Activated CD4-positive, alpha-beta memory T cell treated with anti-CD3 and anti-CD28 coated beads for 36 hours (primary cell): ENCODE data around the gene AFF1. TPM values are rescaled to one million over a fixed set of nuclear protein-coding genes. Genes with fewer than 3 reads are reported as not detected.

Experiments used
- CTCF ChIA-PET: fragments of 350-600 bp; sonication (Branson Sonifier 250); formaldehyde crosslinking; loops from one replicate; lab custom pipeline; 2021; ENCODE audit warnings: antibody characterized with exemption, inconsistent platforms; lab: Charles Lee
- POLR2A ChIA-PET: fragments of 350-600 bp; sonication (Branson Sonifier 250); formaldehyde crosslinking; loops from one replicate; lab custom pipeline; 2021; ENCODE audit warnings: antibody characterized with exemption; lab: Charles Lee
- DNase-seq: peaks from one replicate; pipeline ENCODE4 v3.0.0-alpha.2; 2020
- H3K27ac Mint-ChIP-seq: one replicate; pipeline ENCODE4 v1.8.0; 2021; ENCODE audit warnings: mixed read lengths
- H3K27me3 Mint-ChIP-seq: one replicate; pipeline ENCODE4 v1.8.0; 2021; ENCODE audit warnings: mixed read lengths
- H3K36me3 Mint-ChIP-seq: one replicate; pipeline ENCODE4 v1.8.0; 2021; ENCODE audit warnings: mixed read lengths
- H3K4me1 Mint-ChIP-seq: one replicate; pipeline ENCODE4 v1.8.0; 2021; ENCODE audit warnings: low read depth, mixed read lengths
- H3K4me3 Mint-ChIP-seq: one replicate; pipeline ENCODE4 v1.8.0; 2021; ENCODE audit warnings: mild to moderate bottlenecking, mixed read lengths
- H3K9me3 Mint-ChIP-seq: one replicate; pipeline ENCODE4 v1.8.0; 2021; ENCODE audit warnings: mixed read lengths
- intact Hi-C: fragments of 100-400 bp; cut with micrococcal nuclease; formaldehyde crosslinking; loops from one replicate; pipeline ENCODE4 v1.15.1; 2023
- total RNA-seq, 2 experiments: library from RNA; stranded (reverse); gene quantifications; one replicate each; pipeline ENCODE4 v1.2.3, GENCODE V29; 2021

Gene AFF1
- total RNA-seq, 2 experiments from 2014 or later = 46.1 to 50.8 TPM

GRCh38 chr4:87093443-87094123, 158.8 kb downstream of the AFF1 start:
- DNase-seq = peak; percentile 50
- Mint-ChIP-seq H3K27me3 (no peaks in the 10 kb centered on the region), H3K4me1 (peaks cover 50% of the 10 kb centered on the region), H3K36me3 (peaks cover 5% of the 10 kb centered on the region), H3K27ac (peak overlapping the region; percentile 71), H3K4me3 (no peak overlapping the region), H3K9me3 (no peaks in the 10 kb centered on the region)
- ChIA-PET POLR2A (interaction anchor here (0.8 to 2.0 kb wide), 5 partner anchors 24 to 171 kb away, joined by 3 to 12 read pairs (median 3); partner anchors contain the start of gene AFF1), CTCF (interaction anchor here (0.6 to 7.6 kb wide), 24 partner anchors 9 to 571 kb away, joined by 3 to 176 read pairs (median 4); partner anchors contain the start of gene AFF1)
- intact Hi-C loops = loop anchor here (1.0 kb wide), 8 partner anchors 10 to 171 kb away; no protein-coding TSS in a partner anchor

- H3K27ac Mint-ChIP-seq = peak overlapping the region; percentile 64
- peak; percentile 42 for DNase-seq
- peaks cover 69% of the 10 kb centered on the region for H3K4me1 Mint-ChIP-seq
- ChIA-PET POLR2A (interaction anchor here (1.2 to 1.5 kb wide), 3 partner anchors 23 to 90 kb away, joined by 4 to 10 read pairs (median 9); no protein-coding TSS in a partner anchor), CTCF (interaction anchor here (1.0 to 3.7 kb wide), 4 partner anchors 39 to 175 kb away, joined by 3 to 39 read pairs (median 4); partner anchors contain the start of gene AFF1)
- H3K36me3 Mint-ChIP-seq = peaks cover 14% of the 10 kb centered on the region
- no peak overlapping the region for H3K4me3 Mint-ChIP-seq
- no peaks in the 10 kb centered on the region for H3K9me3 Mint-ChIP-seq
- intact Hi-C loops = loop anchor here (1.0 kb wide), 1 partner anchor 44 kb away; no protein-coding TSS in a partner anchor
- no peaks in the 10 kb centered on the region for H3K27me3 Mint-ChIP-seq
Measured at GRCh38 chr4:87097075-87097474, 162.3 kb downstream of the AFF1 start.

GRCh38 chr4:87100168-87100567, 165.4 kb downstream of the AFF1 start:
- Mint-ChIP-seq H3K9me3 (no peaks in the 10 kb centered on the region), H3K27ac (no peak overlapping the region), H3K4me3 (no peak overlapping the region), H3K4me1 (peaks cover 68% of the 10 kb centered on the region), H3K36me3 (peaks cover 16% of the 10 kb centered on the region), H3K27me3 (no peaks in the 10 kb centered on the region)
- intact Hi-C loops = loop anchor here (5.0 kb wide), 1 partner anchor 122 kb away; the partner anchor contains the start of gene KLHL8
- ChIA-PET CTCF (no interaction called here), POLR2A (no interaction called here)
- no peak for DNase-seq

GRCh38 chr4:87101543-87102199, 166.9 kb downstream of the AFF1 start:
- H3K4me1 Mint-ChIP-seq = peaks cover 75% of the 10 kb centered on the region

DNA sequence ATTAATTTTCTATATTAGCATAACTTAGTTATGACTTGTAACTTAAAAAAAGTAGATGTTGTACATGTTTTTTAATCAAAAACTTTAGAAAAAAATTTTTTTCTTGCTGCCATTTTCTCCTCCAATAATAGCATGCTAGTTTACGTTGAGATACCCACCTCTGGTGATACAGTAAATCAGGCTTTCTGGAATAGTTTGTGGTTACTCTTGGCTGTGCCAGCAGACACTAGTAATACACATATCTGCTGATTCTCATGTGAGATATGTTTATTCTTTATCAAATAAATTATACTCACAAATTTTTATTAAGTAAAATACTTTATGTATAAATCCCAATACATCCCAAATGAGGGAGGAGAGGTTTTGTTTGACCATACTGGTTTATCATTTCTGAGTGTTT, 168.3 kb downstream of the AFF1 start:
- H3K9me3 Mint-ChIP-seq = no peaks in the 10 kb centered on the region
- peaks cover 31% of the 10 kb centered on the region for H3K36me3 Mint-ChIP-seq
- intact Hi-C loops = loop anchor here (1.0 to 5.0 kb wide), 5 partner anchors 10 to 168 kb away; partner anchors contain the start of genes AFF1 and KLHL8
- H3K4me1 Mint-ChIP-seq = peaks cover 74% of the 10 kb centered on the region
- no peaks in the 10 kb centered on the region for H3K27me3 Mint-ChIP-seq
- H3K27ac Mint-ChIP-seq = peak overlapping the region; percentile 84
- ChIA-PET CTCF (interaction anchor here (1.5 to 5.6 kb wide), 2 partner anchors 10 to 181 kb away, joined by 8 to 37 read pairs; no protein-coding TSS in a partner anchor), POLR2A (interaction anchor here (0.6 to 1.8 kb wide), 5 partner anchors 50 to 168 kb away, joined by 3 to 8 read pairs (median 4); partner anchors contain the start of gene AFF1)
- H3K4me3 Mint-ChIP-seq = no peak overlapping the region
- DNase-seq = no peak

More at GRCh38 chr4:87101543-87102199, 166.9 kb downstream of the AFF1 start:
- intact Hi-C loops = loop anchor here (2.0 to 5.0 kb wide), 2 partner anchors 121 to 167 kb away; partner anchors contain the start of genes AFF1 and KLHL8
- H3K27ac Mint-ChIP-seq = no peak overlapping the region
- DNase-seq = no peak
- no peak overlapping the region for H3K4me3 Mint-ChIP-seq
- ChIA-PET CTCF (interaction anchor here (1.5 to 5.6 kb wide), 2 partner anchors 8 to 180 kb away, joined by 8 to 37 read pairs; no protein-coding TSS in a partner anchor), POLR2A (no interaction called here)
- H3K36me3 Mint-ChIP-seq = peaks cover 22% of the 10 kb centered on the region
- H3K27me3 Mint-ChIP-seq = no peaks in the 10 kb centered on the region
- no peaks in the 10 kb centered on the region for H3K9me3 Mint-ChIP-seq

DNA sequence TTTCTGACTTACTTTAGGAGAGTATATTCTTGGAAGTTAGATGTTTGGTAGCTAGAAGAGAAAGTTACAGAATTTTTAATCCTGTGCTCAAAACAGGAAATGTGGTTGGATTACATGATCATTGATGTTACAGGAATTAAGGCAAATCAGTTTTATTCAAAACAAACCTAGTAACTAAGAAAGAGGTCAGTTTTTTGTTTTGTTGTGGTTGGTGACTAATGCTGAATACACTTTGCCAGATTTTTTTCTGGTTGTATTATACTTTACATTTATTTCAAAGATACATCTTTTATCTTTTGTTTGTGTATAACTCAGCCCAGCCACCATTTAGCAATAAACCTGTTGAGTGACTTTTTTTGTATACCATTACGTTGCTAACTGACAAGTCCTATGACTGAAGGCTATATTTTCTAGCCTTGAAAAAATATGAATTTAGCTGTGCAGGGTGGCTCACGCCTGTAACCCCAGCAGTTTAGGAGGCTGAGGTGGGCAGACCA, 168.9 kb downstream of the AFF1 start:
- Mint-ChIP-seq H3K27ac (peak overlapping the region; percentile 84), H3K4me1 (peaks cover 72% of the 10 kb centered on the region), H3K36me3 (peaks cover 36% of the 10 kb centered on the region), H3K27me3 (no peaks in the 10 kb centered on the region), H3K9me3 (no peaks in the 10 kb centered on the region), H3K4me3 (peak overlapping the region; percentile 57)
- DNase-seq = no peak
- CTCF ChIA-PET = interaction anchor here (2.2 to 5.6 kb wide), 3 partner anchors 11 to 182 kb away, joined by 8 to 37 read pairs (median 14); partner anchors contain the start of gene AFF1
- POLR2A ChIA-PET = interaction anchor here (1.2 to 1.8 kb wide), 4 partner anchors 50 to 168 kb away, joined by 4 to 8 read pairs (median 4); partner anchors contain the start of gene AFF1
- intact Hi-C loops = loop anchor here (1.0 to 5.0 kb wide), 5 partner anchors 10 to 169 kb away; partner anchors contain the start of genes AFF1 and KLHL8

DNA sequence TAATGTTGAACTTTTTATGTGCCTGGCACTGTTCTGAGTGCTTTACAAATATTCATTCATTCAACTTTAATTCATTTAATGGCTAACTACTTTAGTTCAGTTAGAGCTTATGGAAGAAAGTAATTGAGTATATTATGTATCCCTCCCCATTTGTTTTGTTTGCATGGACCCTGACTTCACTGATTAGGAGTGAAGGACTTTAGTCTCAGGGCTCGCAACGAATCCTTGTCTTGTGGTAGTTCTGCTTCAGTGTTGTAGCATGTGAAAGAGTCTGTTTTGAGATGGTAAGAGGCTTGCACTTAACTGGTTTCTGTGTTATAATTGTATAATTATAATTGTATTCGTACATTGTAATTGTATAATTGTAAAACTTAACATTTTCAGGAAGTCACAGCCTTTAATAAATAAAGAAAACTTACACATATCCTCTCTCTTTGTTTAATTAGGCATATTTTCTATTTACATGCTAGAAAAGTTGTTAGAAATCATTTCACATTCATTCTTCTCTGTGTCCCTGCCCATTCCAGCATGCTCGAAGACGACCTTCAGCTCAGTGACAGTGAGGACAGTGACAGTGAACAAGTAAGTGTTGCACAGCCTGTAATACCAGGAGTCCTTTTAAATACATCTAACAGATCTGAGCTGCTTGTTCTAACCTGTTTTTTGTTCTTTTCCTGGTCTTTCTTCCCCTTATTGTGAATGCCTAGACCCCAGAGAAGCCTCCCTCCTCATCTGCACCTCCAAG, 170.5 kb downstream of the AFF1 start:
- intact Hi-C loops = no loop called here
- no peaks in the 10 kb centered on the region for H3K9me3 Mint-ChIP-seq
- peaks cover 43% of the 10 kb centered on the region for H3K36me3 Mint-ChIP-seq
- ChIA-PET CTCF (interaction anchor here (0.6 to 5.6 kb wide), 4 partner anchors 12 to 191 kb away, joined by 4 to 37 read pairs (median 11); partner anchors contain the start of gene AFF1), POLR2A (no interaction called here)
- no peak for DNase-seq
- no peak overlapping the region for H3K4me3 Mint-ChIP-seq
- H3K27me3 Mint-ChIP-seq = no peaks in the 10 kb centered on the region
- H3K27ac Mint-ChIP-seq = no peak overlapping the region
- H3K4me1 Mint-ChIP-seq = peaks cover 64% of the 10 kb centered on the region

DNA sequence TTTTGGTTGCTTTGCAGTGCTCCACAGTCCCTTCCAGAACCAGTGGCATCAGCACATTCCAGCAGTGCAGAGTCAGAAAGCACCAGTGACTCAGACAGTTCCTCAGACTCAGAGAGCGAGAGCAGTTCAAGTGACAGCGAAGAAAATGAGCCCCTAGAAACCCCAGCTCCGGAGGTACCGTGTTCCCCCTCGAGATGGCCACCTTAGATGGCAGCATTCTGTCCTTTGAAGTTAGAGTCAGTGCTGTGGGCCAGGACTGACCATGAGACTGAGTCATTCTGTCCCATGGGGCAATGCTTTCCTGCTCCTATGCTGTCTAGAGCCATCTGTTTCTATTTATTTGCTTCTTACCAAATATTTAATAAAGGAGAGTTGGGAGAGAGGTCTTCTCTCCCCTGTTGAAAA, 173.3 kb downstream of the AFF1 start:
- DNase-seq = peak; percentile 39
- no peak overlapping the region for H3K4me3 Mint-ChIP-seq
- H3K36me3 Mint-ChIP-seq = peaks cover 43% of the 10 kb centered on the region

GRCh38 chr4:87109121-87109520, 174.3 kb downstream of the AFF1 start:
- ChIA-PET CTCF (interaction anchor here (0.8 kb wide), 2 partner anchors 138 to 187 kb away, joined by 3 read pairs; no protein-coding TSS in a partner anchor), POLR2A (no interaction called here)
- DNase-seq = no peak
- Mint-ChIP-seq H3K27ac (no peak overlapping the region), H3K9me3 (no peaks in the 10 kb centered on the region), H3K36me3 (peaks cover 46% of the 10 kb centered on the region), H3K27me3 (no peaks in the 10 kb centered on the region), H3K4me1 (peaks cover 35% of the 10 kb centered on the region), H3K4me3 (no peak overlapping the region)
- intact Hi-C loops = no loop called here

More for the DNA sequence above, 173.3 kb downstream of the AFF1 start:
- no peaks in the 10 kb centered on the region for H3K9me3 Mint-ChIP-seq
- no peak overlapping the region for H3K27ac Mint-ChIP-seq
- POLR2A ChIA-PET = no interaction called here
- peaks cover 45% of the 10 kb centered on the region for H3K4me1 Mint-ChIP-seq
- CTCF ChIA-PET = interaction anchor here (0.6 kb wide), 1 partner anchor 95 kb away, joined by 3 read pairs; no protein-coding TSS in a partner anchor
- no peaks in the 10 kb centered on the region for H3K27me3 Mint-ChIP-seq
- intact Hi-C loops = no loop called here

DNA sequence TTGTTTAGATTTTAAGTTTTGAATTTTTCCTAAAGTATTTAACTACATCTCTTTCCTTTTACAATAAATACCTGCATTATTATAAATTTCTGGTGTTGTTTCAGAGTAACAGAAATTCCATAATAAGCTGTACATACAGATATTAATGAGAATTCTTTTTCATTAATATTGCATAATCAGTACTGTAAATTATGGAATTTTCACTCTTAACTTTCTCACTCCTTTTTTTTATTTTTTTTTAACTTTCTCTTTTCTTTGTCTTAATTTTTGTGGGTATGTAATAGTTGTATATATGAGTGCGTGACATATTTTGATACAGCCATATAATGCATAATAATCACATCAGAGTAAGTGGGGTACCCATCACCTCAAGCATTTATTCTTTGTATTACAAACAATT, 175.1 kb downstream of the AFF1 start:
- Mint-ChIP-seq H3K9me3 (no peaks in the 10 kb centered on the region), H3K27ac (no peak overlapping the region), H3K4me3 (no peak overlapping the region), H3K36me3 (peaks cover 49% of the 10 kb centered on the region), H3K4me1 (peaks cover 27% of the 10 kb centered on the region), H3K27me3 (no peaks in the 10 kb centered on the region)
- no peak for DNase-seq
- intact Hi-C loops = no loop called here
- ChIA-PET CTCF (interaction anchor here (0.6 to 1.0 kb wide), 3 partner anchors 103 to 187 kb away, joined by 3 to 4 read pairs (median 4); no protein-coding TSS in a partner anchor), POLR2A (interaction anchor here (0.7 kb wide), 1 partner anchor 49 kb away, joined by 4 read pairs; no protein-coding TSS in a partner anchor)
